ENCODE measurements around the gene RNF17. TPM values are rescaled to one million over a fixed set of nuclear protein-coding genes. Genes with fewer than 3 reads are reported as not detected.

Gene RNF17
- total RNA-seq, 2 experiments from 2014 or later, result not detected

DNA sequence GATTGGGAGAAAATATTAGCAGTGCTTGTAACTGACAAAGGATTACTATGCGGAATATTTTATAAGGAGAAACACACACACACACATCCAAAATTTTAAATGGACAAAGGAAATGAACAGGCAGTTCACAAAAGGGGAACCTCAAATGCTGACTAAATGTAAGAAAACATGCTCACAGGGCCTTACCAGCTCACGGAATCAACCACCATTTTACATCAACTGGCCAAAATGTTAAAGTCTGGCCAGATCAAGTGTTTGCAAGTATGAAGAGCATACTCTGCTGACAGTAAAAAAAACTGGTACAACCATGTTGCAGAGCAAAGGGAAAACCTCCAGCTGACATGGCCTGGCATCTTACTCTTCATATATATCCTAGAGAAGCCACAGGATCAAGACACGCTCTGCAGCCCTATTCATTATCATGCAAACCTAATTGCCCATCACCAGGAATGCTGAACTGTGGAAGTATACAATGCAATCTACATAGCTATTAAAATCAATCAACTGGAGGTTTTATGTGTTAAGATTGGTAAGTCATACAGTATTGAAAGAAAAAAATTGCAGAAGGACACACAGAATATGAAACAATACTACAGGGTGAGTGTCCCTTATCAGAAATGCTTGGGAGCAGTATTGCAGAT, 124.4 kb downstream of the RNF17 start:
- ChIA-PET POLR2A (no interaction called here), CTCF (no interaction called here)

DNA sequence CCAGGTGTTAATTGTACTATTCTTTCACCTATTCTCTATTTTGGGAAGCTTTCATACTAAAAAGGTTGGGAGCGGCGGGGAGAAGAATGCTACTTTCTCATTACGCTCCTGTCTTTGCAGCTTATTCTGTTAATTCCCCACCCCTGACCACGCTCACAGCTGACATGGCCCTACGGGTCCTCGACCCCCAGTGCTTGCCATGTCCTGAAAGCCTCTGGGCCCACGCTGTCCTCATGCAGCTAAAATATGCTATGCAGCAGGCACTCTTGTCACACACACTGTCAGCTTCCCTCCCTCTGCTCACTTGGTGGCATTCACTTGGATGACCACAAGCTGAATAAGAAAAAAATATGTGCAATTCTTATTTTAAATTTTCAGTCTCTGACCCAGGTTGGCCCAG, 126.3 kb downstream of the RNF17 start:
- POLR2A ChIA-PET, result no interaction called here
- CTCF ChIA-PET, result no interaction called here

DNA sequence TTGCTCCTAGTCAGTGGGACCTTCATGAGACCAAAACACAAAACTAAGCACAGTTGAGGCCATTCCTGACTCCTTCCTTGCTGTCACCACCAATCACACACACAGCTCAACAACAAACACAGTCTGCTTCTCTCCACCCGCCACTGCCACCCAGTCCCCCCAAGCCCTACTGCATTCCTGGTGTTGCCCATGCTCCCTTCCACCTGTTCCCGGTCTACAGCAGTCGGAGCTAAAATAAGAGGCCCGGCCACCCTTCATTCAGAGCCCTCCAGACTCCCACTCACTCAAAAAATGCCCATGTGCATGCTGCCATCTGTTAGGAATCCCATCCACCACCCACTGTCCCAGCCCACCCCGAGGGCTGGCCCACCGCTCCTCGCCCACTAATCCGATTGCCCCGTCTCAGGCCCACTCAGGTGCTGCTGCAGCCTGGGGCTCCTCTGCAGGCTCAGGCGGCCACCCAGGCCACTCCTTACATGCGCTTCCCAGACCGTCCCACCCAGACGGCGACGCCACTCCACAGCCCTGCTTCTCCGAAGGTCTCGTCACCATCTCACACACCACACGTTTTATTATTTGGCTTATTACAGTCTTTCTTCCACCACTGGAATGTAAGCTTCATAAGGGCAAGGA, 127.6 kb downstream of the RNF17 start:
- ChIA-PET POLR2A (no interaction called here), CTCF (no interaction called here)

DNA sequence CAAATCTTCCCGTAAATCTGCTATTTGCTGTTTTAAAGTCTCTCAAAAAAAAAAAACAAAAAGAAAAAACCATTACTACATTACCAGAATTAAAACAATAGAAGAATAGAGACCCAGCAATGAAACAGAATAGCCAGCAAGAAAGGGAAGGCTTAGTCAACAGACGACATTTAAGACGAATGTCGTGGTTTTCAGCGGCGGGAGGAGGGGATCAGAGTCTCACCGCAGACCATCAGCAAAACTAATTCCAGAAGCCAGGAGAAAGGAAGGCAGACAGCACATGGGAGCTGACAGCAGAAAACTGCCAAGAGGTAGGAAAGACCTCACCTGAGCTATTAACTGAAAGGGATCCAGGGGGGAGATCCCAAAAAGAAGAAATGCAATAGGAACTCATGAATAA, 128.9 kb downstream of the RNF17 start:
- CTCF ChIA-PET, result no interaction called here

DNA sequence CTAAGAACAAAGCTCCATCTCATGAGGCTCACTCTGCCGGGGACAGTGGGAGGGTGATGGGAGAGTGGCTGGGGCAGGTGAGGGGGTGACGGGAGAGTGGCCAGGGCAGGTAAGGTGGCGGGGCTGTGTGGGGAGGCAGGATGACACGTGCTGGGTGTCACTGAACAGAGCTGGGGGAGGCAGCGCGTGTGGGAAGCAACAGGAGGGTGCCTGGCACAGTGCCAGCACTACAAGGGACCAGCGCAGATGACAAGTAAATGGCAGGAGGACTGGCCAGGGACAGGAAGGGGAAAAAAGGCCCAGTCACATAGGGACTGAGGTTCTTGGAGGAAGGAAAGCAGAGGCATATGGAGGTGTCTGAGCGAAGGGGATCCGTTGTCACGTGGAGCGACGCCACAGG, 129.9 kb downstream of the RNF17 start:
- ChIA-PET CTCF (no interaction called here), POLR2A (no interaction called here)

More for the DNA sequence above, 128.9 kb downstream of the RNF17 start:
- POLR2A ChIA-PET, result no interaction called here

DNA sequence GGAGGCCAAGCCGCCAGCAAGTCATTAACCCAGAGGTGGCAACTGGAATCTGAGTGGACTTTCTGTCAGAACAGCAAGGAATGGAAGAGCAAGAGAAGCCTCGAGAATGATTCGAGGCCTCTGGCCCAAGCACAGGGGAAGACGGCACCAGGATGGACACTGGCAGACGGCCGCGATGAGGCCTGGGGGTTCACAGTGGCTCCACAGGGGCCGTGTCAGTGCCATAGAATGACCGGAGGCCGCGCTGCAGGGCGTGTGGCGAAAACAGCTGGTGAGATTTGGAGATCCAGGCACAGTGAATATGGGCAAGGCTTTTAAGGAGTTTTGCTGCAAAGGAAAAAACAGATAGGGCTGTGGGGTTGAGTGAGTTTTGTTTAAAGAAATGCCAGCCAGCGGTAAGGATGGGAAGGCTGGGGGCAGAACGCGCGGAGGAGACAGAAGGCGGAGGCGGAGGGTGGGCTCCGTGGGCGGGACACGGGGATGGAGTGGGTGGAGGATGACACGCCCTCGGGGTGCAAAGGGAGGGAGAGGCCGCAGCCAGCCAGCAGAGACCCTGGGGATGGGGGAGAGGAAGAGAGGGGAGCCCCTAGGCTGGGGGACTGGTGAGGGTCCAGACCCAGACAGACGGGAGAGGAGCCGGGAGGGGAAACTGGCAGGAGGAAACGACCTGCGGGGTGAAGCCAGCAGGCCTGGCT, 130.5 kb downstream of the RNF17 start:
- ChIA-PET POLR2A (no interaction called here), CTCF (no interaction called here)

DNA sequence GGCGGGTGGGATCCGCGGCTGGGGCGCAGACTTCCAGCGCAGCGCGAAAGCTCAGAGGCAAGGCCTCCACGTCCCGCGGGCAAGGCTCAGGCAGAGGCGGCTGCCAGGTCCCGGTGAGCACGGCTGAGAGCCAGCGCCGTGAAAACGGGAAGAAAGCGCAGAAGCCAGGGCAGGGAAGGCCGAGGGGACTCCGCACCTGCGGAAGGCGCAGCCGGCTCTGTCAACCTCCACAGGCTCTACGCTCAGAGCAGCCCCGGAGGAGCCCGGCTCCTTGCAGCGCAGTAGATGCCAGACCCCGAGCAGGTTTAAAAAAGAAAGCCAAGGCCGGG, 131.0 kb downstream of the RNF17 start:
- POLR2A ChIA-PET, result no interaction called here
- CTCF ChIA-PET, result no interaction called here

DNA sequence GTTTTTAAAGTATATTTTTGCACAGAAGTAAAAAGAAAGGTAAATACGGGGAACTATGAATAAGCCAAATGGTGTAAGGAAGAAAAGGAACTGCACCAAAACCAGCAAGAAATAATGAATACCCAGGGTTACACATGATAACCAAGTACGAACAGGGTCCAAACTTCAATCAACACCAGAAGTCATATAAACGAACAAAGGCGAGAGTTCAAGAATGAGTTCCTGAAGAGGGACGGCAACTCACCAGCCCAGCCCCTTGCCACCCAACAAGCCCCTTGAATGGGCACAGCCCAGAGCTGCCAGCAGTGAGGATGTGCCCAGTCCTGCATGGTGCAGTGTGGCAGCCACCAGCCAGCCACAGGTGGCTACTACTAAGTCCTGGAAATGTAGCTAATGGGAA, 132.1 kb downstream of the RNF17 start:
- CTCF ChIA-PET, result no interaction called here

DNA sequence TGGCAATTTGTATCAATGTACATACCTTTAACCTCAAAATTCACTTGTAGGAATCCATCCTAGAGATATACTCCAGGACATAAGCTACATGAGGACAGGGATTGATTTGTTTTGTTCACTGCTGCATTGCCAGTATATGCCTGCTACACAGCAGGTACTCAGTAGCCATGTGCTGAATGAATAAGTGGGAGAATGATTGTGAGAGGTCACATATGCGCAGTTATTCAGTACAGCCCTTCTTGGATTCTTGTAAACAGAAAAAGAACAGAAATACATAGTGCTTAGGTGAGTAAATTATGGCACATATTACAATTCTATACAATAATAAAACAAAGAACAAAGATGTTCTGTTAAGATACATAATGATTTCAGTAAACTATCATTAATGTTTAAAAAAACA, 133.3 kb downstream of the RNF17 start:
- ChIA-PET CTCF (no interaction called here), POLR2A (no interaction called here)

More for the DNA sequence above, 132.1 kb downstream of the RNF17 start:
- POLR2A ChIA-PET, result no interaction called here

DNA sequence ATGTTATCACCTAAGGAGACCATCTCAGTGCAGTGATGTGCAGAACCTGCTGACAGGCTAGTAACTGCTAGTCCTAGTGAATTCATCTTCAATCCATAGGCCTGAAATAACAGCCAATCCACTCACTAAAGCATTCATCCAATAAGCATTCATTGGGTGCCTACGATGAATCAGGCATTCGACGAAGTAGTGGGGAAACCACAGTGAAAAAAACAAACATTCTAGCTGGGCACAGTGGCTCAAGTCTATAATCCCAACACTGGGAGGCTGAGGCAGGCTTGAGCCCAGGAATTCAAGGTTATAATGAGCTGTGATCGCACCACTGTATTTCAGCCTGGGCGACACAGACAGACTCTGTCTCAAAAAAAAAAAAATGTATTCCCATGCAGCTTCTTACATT, 135.6 kb downstream of the RNF17 start:
- POLR2A ChIA-PET, result no interaction called here
- CTCF ChIA-PET, result no interaction called here

DNA sequence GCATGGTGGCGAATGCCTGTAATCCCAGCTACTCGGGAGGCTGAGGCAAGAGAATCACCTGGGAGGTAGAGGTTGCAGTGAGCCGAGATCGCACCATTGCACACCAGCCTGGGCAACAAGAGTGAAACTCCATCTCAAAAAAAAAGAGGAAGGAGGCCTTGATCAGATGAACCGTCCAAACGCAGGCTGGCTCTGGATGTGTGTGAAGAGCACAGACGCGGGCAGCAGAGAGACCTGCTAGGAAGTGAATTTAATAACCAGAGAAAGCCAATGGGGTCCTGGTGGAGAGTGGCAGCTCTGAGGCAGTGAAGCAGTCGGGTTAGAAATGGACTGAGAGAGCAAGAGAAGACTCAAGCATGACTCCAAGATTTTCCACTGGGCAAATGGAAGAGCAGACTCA, 136.5 kb downstream of the RNF17 start:
- ChIA-PET CTCF (no interaction called here), POLR2A (no interaction called here)

DNA sequence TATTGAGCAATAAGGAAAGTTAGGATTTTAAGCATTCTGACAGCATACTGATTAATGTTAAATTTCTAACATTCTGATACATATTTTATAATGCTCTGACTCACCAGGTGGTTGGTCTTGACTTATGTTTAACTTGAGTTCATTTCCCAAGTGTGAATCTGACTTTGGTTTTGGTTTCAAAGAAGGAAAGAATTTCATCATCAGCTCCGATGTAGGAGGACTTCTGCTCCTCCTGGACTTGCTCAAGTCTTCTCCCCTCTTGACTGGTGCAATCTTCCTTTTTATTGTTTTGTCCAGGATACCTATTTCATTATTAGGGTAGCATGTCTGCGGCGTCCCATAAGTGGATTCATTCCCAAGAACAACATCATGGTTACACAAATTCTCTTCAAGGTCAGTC, 141.3 kb downstream of the RNF17 start:
- POLR2A ChIA-PET, result no interaction called here
- CTCF ChIA-PET, result no interaction called here

DNA sequence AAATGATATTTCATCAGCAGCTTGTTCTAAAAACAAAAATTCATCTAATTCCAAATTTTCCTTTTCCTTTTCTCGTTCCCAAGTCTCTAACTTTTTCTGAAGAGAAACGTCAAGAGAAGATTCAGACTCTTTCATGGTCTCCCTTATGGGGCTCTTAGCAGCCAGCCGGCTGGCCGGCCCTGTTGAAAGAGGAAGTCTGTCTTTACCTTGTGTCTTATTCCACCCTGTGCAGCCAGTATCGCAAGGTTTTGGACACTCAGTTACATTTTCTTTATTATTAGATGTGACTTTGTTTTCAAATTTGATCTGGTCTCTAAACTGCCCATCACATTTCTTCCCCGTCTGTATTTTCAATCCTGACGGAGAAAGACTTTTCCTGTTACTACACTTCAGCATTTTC, 142.3 kb downstream of the RNF17 start:
- CTCF ChIA-PET, result no interaction called here
- POLR2A ChIA-PET, result no interaction called here

DNA sequence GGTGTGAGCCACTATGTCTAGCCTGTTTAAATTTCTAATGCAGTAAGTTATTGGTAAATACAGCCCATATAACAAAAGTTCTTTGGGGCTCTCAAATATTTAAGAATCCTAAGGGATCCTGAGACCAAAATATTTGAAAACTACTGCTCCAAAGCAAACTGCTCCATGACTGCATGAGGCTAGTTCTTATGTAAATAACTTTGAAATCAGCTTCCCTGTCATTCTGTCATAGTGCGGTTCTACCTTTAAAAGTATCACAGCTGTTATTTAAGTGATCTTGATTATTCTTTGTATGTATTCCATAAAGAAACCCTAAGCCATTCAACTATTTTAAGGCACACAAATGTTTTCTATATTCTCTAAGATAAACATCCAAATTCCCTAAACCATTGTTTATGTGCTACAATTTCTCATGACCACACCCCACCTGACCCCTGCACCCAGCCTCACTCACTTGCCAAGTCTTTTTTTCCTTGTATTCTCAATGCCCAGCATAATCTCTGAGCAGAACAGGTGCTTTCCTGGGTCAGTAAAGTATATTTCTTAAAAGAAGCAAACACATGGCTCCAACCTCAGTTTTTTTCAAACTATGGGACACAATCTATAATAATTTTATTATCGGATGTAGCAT, 146.6 kb downstream of the RNF17 start:
- ChIA-PET CTCF (interaction anchor here (0.6 kb wide), 1 partner anchor 368 kb away, joined by 3 read pairs; no protein-coding TSS in a partner anchor), POLR2A (no interaction called here)

DNA sequence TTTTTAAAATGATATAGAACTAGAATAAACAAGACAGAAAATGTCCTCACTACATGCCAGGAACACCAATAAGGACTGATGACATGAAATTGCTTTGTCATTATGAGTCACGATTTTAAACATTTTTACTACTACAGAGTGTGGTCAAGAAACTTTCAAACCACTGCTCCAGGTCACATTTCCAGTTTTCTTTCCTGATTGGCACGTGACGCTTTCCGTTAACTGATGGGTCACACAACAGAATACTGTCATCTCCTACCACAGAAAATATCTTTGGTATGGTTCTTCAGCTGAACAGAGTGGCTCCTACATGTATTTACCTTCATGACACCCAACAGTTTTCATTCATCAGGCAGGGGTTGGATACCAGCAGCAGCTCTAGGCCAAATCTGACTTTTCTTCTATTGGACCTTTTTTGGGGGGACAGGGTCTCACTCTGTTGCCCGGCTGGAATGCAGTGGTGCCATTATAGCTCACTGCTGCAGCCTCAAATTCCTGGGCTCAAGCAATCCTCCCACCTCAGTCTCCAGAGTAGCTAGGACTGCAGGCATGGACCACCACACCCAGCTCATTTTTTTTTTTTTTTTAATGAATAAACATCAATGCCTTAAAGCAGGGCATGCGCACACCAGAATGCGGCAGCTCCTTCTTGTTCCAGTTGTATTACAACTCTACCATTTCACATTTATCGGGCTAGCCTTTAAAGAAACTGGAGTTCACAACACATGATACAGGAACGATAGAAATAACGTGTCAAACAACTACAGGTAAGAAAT, 147.4 kb downstream of the RNF17 start:
- POLR2A ChIA-PET, result no interaction called here
- CTCF ChIA-PET, result no interaction called here

DNA sequence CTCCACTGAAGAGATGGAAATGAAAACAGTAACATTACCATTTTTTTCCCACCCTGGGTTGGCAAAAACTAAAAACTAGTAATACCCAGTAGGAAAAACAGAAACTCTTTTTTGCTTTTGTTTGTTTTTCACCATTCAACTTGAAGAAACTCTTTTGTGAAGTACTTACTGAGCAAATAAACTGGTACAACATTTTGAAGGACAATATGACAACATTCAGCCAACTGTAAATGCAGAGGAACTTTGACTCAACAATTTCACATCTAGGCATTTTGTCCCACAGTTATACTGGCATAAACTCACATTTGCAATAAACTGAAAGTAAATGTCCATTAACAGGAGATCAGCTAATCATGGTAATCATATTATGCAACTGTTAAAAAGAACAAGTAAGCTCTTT, 152.5 kb downstream of the RNF17 start:
- POLR2A ChIA-PET, result no interaction called here

DNA sequence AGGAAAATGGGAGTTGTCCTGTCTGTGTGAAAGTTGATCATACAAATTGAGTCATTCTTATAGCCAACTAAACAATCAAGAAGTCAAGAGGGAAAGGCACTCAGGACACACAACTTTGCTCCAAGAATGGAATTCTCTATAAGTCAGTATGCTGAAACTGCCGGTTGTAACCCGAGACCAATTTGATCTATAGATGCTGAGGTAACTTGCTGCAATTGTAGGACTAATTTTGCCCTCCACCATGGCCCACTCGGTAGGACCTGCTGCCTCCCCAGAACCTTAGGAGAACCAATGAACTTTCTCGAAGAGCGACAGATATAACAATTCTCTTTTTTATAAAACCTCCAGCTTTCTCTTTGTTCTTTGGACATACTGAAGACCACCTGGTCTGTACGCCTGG, 157.0 kb downstream of the RNF17 start:
- ChIA-PET POLR2A (no interaction called here), CTCF (no interaction called here)

More for the DNA sequence above, 152.5 kb downstream of the RNF17 start:
- CTCF ChIA-PET, result no interaction called here

DNA sequence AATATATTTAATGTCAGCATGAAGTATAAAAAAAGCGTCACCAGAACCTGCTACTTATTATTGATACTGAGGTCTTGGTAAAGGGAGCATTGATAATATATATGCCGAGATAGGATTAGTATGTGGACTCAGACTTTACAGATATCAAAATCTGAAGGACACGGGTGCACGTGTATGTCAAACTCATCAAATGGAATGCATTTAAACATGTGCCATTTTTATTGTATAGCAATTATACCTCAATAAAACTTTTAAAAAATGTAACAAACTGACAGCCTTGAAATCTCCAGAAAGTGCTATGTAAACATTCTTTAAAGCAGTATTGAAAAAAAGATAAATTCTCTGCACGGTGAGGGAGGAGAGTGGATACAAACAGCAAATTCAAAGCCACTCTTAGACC, 157.9 kb downstream of the RNF17 start:
- CTCF ChIA-PET, result no interaction called here
- POLR2A ChIA-PET, result interaction anchor here (1.2 kb wide), 1 partner anchor 27 kb away, joined by 3 read pairs; no protein-coding TSS in a partner anchor

DNA sequence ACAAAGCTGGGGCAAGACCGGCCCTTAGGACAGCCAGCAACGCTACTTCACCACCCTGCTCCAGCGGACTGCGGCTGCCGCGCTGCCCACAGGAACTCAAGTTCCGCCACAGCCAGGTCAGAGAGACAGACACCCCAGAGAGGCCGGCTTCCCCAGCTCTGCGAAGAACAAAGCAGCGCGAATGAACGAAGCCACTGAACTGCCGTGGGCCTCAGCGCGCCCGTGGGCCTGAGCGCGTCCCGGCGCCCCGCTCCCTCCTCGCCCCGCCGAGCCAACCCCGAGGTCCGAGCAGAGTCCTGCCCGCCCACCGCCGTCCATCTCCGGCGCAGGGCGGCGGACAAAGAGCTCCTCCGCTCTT, 158.4 kb downstream of the RNF17 start:
- POLR2A ChIA-PET, result interaction anchor here (1.2 kb wide), 1 partner anchor 26 kb away, joined by 3 read pairs; no protein-coding TSS in a partner anchor
- CTCF ChIA-PET, result no interaction called here

DNA sequence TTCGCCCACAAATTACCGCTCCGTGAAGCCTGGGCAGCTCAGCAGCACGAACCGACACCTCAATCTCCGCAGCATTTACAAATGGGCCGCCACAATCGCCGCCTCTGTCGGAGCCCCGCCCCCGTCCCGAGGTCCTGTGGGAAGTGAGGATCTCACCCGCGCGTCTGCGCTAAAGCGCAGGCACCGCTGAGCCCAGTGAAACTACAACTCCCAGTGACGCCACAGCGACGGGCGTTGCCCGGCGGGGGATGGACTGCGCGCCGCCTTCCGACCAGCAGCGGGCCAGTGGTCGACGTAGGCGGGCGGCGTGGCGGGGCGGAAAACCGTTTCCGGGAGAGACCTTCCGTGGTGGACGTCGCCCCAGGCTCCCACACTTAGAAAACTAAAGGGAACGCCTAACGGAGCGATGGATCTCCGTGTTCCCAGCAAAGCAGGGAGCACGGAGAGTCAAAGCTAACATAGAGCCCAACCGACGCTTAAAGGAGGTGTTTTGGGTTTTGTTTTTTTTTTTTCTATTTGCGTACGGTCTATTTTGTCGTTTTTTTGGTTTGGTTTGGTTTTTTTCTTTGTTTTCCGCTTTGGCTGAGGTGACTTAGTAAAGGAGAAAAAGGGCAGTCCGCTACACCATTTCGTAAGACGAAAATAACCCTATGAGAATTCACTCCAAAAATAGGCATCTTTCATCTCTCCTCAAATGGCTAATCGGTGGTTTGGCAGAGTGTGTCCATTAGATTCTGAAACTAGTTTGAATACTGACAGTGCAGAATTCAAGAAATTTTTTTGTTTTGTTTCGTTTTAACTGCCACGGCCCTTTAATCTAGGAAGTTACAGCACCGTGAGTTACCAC, 159.0 kb downstream of the RNF17 start:
- CTCF ChIA-PET, result no interaction called here
- POLR2A ChIA-PET, result interaction anchor here (1.2 kb wide), 1 partner anchor 26 kb away, joined by 3 read pairs; no protein-coding TSS in a partner anchor
